Stimulated activated memory B cell treated with anti-CD40 and anti-IgM and Interleukin-4, amounts not matched to agents 10 μg/mL and 1 μg/mL and 100 μg/mL, for 72 hours (primary cell): Measurements from ENCODE around the gene EXD2.
"Not testable (repeated sequence)": the region's sequence is repeated elsewhere in the genome, so short reads cannot be mapped to it uniquely, and the experiment has no call there.

Source experiments
- ATAC-seq: fragments of 150-1000 bp; cut with Tn5 transposase; 2 replicates; pipeline ENCODE4 v1.10.0; 2021
- H3K27ac Mint-ChIP-seq: one replicate; pipeline ENCODE4 v1.8.0; 2022; ENCODE audit warnings: mild to moderate bottlenecking, mixed read lengths
- H3K27me3 Mint-ChIP-seq: one replicate; pipeline ENCODE4 v1.8.0; 2022; ENCODE audit warnings: mixed read lengths
- H3K36me3 Mint-ChIP-seq: one replicate; pipeline ENCODE4 v1.8.0; 2022; ENCODE audit warnings: mixed read lengths
- H3K4me1 Mint-ChIP-seq: one replicate; pipeline ENCODE4 v1.8.0; 2022; ENCODE audit warnings: mixed read lengths
- H3K4me3 Mint-ChIP-seq: one replicate; pipeline ENCODE4 v1.8.0; 2022; ENCODE audit warnings: mild to moderate bottlenecking, moderate library complexity, mixed read lengths
- H3K9me3 Mint-ChIP-seq: one replicate; pipeline ENCODE4 v1.8.0; 2022; ENCODE audit warnings: mixed read lengths

EXD2 gene

DNA sequence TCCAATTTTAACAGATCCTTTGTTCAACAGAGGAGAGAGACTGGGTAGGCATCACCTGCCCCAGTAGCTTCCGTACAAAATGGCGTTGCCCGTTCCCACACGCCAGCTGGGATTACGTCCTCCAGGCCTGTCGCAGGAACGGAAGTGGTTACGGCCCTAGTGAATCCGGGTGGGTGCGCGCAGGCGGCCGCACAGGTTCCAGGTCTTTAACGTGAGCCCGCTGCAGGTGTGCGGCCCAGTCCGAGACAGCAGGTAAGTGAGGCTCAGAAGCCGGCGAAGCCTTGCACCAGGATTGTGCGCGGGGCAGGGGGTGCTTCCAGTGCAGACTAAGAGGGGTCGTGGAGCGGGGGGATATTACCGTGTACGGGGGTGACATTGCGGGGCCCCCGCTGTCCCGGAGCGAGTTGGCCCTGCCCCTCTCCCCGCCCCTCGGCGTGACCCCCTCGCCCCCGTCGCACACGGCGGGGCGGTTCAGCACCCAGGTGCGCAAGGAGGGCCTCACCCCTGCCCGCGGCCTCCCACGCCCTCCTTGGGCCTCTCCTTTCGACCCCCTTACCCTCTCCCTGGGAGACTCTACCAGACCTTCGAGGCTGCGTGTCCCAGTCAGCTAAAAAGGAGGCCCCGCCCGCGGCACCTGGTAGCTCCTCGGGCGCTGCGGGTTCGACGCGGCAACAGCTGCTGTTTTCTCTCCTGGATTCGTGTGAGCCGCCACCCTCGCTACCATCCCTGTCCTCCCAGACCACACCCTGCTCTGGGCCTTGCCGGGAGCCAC, at the start of gene EXD2:
Gene EXD2 (plus strand): TSS at position 159 of the 772 bp plus-strand sequence. CDS start 17,973 bp downstream, outside the sequence.
- Mint-ChIP-seq H3K9me3 (no peaks in the 10 kb centered on the region), H3K4me1 (peaks cover 20% of the 10 kb centered on the region), H3K27ac (peak within 1 kb of the TSS; percentile 97), H3K36me3 (no peaks in the 10 kb centered on the region), H3K27me3 (no peaks in the 10 kb centered on the region), H3K4me3 (peak within 1 kb of the TSS; percentile 96)
- ATAC-seq = peak; percentile 94

GRCh38 chr14:69141550-69141949, 49.7 kb upstream of the EXD2 start:
- Mint-ChIP-seq H3K27me3 (no peaks in the 10 kb centered on the region), H3K4me3 (no peak overlapping the region), H3K4me1 (peaks cover 49% of the 10 kb centered on the region), H3K36me3 (peaks cover 22% of the 10 kb centered on the region), H3K27ac (no peak overlapping the region), H3K9me3 (no peaks in the 10 kb centered on the region)
- ATAC-seq = no peak

DNA sequence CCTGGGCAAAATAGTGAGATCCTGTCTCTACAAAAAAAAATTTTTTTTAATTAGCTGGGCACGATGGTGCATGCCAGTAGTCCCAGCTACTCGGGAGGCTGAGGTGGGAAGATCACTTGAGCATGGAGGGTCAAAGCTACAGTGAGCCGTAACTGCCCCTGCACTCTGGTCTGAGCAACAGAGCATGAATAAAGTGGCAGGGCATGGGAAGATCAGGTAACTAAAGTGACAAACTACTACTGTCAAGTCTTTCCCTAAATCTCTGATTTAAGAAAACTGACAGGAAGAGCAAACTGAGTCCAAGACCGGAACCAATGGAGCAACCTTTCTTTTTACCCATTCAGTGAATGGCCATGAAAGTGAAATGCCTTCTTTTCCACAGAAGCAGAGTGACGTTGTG, 49.2 kb upstream of the EXD2 start:
- peaks cover 54% of the 10 kb centered on the region for H3K4me1 Mint-ChIP-seq
- H3K36me3 Mint-ChIP-seq = peaks cover 22% of the 10 kb centered on the region
- no peak overlapping the region for H3K27ac Mint-ChIP-seq
- no peaks in the 10 kb centered on the region for H3K27me3 Mint-ChIP-seq
- H3K9me3 Mint-ChIP-seq = no peaks in the 10 kb centered on the region
- no peak for ATAC-seq
- no peak overlapping the region for H3K4me3 Mint-ChIP-seq

GRCh38 chr14:69149461-69150244, 41.6 kb upstream of the EXD2 start:
- Mint-ChIP-seq H3K27me3 (no peaks in the 10 kb centered on the region), H3K27ac (peak overlapping the region; percentile 36), H3K36me3 (peaks cover 24% of the 10 kb centered on the region), H3K4me3 (peak overlapping the region; percentile 30), H3K9me3 (no peaks in the 10 kb centered on the region), H3K4me1 (peaks cover 58% of the 10 kb centered on the region)
- ATAC-seq = no peak

- peak; percentile 77 for ATAC-seq
- H3K4me3 Mint-ChIP-seq = peak overlapping the region; percentile 98
- peak overlapping the region; percentile 98 for H3K27ac Mint-ChIP-seq
- H3K9me3 Mint-ChIP-seq = no peaks in the 10 kb centered on the region
- peaks cover 51% of the 10 kb centered on the region for H3K4me1 Mint-ChIP-seq
- peaks cover 24% of the 10 kb centered on the region for H3K36me3 Mint-ChIP-seq
- no peaks in the 10 kb centered on the region for H3K27me3 Mint-ChIP-seq
These were observed 39.7 kb upstream of the EXD2 start for GRCh38 chr14:69151458-69152180.

- H3K4me3 Mint-ChIP-seq = peak overlapping the region; percentile 98
- peak overlapping the region; percentile 98 for H3K27ac Mint-ChIP-seq
- H3K9me3 Mint-ChIP-seq = no peaks in the 10 kb centered on the region
- ATAC-seq = peak; percentile 44
- H3K36me3 Mint-ChIP-seq = peaks cover 24% of the 10 kb centered on the region
- H3K4me1 Mint-ChIP-seq = peaks cover 43% of the 10 kb centered on the region
- no peaks in the 10 kb centered on the region for H3K27me3 Mint-ChIP-seq
These were observed 39.0 kb upstream of the EXD2 start for GRCh38 chr14:69152181-69152901.

DNA sequence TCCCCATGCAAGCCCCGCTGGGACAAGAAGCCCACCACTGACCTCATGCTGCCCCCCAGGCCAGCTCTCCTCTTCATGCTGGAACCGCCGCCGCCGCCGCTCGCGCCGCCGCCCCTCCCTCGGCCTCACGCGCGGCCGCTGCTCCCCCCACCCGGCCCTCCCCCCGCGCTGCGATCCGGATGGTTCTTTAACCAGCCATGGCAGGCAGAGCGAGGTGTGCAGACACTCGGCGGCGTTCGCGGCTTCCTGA, 38.5 kb upstream of the EXD2 start, which contains the start of gene DCAF5:
Gene DCAF5 (minus strand): TSS at position 218 of the 250 bp plus-strand sequence. CDS start 141 bp downstream, at position 77.
- Mint-ChIP-seq H3K27ac (peak within 1 kb of the TSS; percentile 98), H3K4me1 (peaks cover 39% of the 10 kb centered on the region), H3K9me3 (no peaks in the 10 kb centered on the region), H3K36me3 (peaks cover 19% of the 10 kb centered on the region), H3K27me3 (no peaks in the 10 kb centered on the region), H3K4me3 (peak within 1 kb of the TSS; percentile 98)
- ATAC-seq = no peak

DNA sequence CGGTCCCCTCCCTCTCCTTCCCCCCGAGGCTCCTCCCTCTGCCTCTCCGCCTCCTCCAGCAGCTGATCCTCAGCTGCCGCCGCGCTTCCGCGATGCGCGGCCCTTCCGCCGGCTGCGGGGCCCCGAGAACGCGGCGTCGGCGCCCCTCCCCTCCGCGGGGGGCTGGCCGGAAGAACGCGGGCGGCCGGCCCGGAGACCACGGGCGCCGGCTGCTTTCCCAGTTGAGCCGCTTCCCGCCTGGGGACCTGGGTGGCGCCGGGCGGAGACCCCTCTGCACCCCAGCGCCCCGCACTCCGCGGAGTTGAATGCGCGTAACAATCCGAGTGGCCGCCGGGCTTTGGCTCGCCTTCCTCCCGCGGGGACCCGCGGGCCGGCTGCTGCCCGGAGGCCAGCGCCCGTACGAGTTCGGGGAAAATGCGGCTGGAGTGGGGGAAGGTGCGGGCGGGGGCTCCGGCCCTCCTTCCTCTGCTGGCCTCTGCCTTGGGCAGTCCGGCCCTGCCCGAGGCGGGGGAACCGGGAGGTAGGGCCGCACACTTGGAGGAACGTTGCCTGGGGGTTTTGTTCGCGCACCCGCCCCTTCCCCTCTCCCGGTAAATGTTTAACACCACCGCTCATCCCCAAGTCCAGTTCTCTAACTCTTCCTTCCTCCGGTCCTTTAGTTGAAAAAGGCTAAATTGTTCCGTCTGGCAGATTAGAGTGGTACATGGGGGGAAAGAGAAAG, 38.0 kb upstream of the EXD2 start:
- Mint-ChIP-seq H3K27me3 (no peaks in the 10 kb centered on the region), H3K36me3 (peaks cover 18% of the 10 kb centered on the region), H3K4me3 (peak overlapping the region; percentile 98), H3K4me1 (peaks cover 36% of the 10 kb centered on the region), H3K27ac (peak overlapping the region; percentile 98), H3K9me3 (no peaks in the 10 kb centered on the region)
- ATAC-seq = peak; percentile 96

DNA sequence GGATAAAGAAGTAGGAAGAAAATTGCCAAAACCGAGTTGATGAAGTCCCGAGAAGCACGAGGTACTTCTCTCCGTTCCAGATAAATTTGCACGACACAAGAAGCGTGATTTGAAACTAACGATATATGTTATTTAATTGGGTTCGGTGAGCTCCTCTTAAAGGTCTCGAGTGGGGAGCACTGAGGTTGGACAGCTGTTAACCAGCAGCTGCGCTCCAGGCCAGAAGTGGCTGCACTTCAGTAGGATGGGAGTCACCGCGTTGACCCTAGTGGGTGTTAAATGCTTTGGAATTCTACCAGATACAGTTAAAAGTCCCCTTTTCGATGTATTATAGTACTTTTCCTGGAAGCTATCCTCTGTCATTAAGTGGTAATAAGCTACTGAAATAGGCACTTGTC, 37.4 kb upstream of the EXD2 start:
- H3K36me3 Mint-ChIP-seq = peaks cover 12% of the 10 kb centered on the region
- peak overlapping the region; percentile 98 for H3K27ac Mint-ChIP-seq
- no peaks in the 10 kb centered on the region for H3K27me3 Mint-ChIP-seq
- no peaks in the 10 kb centered on the region for H3K9me3 Mint-ChIP-seq
- ATAC-seq = no peak
- peak overlapping the region; percentile 98 for H3K4me3 Mint-ChIP-seq
- peaks cover 32% of the 10 kb centered on the region for H3K4me1 Mint-ChIP-seq

DNA sequence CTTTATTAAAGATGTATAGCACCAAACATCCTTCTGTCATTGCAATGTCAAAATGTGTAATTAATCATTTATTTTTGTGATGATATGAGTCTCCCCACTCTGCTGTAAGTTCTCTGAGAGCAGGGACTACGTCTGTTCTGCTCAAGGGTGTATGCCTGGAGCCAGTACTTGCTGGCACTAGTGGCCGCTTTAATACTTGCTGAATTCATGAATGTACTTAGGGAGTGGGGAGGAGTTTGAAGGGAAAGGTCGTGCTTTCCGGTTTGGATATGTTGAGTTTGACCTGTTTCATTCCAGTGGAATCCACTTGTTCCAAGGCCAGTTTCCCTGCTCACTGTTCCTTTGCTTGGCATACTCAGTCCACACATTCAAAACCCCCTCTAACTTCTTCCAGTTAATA, 36.5 kb upstream of the EXD2 start:
- peaks cover 5% of the 10 kb centered on the region for H3K36me3 Mint-ChIP-seq
- no peak overlapping the region for H3K4me3 Mint-ChIP-seq
- no peaks in the 10 kb centered on the region for H3K9me3 Mint-ChIP-seq
- H3K27ac Mint-ChIP-seq = no peak overlapping the region
- no peaks in the 10 kb centered on the region for H3K27me3 Mint-ChIP-seq
- ATAC-seq = no peak
- peaks cover 23% of the 10 kb centered on the region for H3K4me1 Mint-ChIP-seq

- Mint-ChIP-seq H3K4me1 (peaks cover 8% of the 10 kb centered on the region), H3K27ac (no peak overlapping the region), H3K9me3 (no peaks in the 10 kb centered on the region), H3K27me3 (peaks cover 13% of the 10 kb centered on the region), H3K36me3 (peaks cover under 1% of the 10 kb centered on the region), H3K4me3 (no peak overlapping the region)
- no peak for ATAC-seq
These were observed 35.1 kb upstream of the EXD2 start for GRCh38 chr14:69156224-69156623.

GRCh38 chr14:69161590-69161989, 29.7 kb upstream of the EXD2 start:
- Mint-ChIP-seq H3K27me3 (peaks cover 35% of the 10 kb centered on the region), H3K36me3 (peaks cover 8% of the 10 kb centered on the region), H3K27ac (no peak overlapping the region), H3K4me1 (no peaks in the 10 kb centered on the region), H3K4me3 (no peak overlapping the region), H3K9me3 (peaks cover 9% of the 10 kb centered on the region)
- no peak for ATAC-seq

GRCh38 chr14:69165787-69166186, 25.5 kb upstream of the EXD2 start:
- not testable (repeated sequence) for H3K27ac Mint-ChIP-seq, H3K9me3 Mint-ChIP-seq, H3K4me3 Mint-ChIP-seq, H3K36me3 Mint-ChIP-seq, H3K4me1 Mint-ChIP-seq, ATAC-seq
- peaks cover 26% of the 10 kb centered on the region for H3K27me3 Mint-ChIP-seq

- H3K9me3 Mint-ChIP-seq = peaks cover 6% of the 10 kb centered on the region
- H3K27me3 Mint-ChIP-seq = no peaks in the 10 kb centered on the region
- no peak overlapping the region for H3K4me3 Mint-ChIP-seq
- no peak overlapping the region for H3K27ac Mint-ChIP-seq
- H3K4me1 Mint-ChIP-seq = no peaks in the 10 kb centered on the region
- ATAC-seq = no peak
- no peaks in the 10 kb centered on the region for H3K36me3 Mint-ChIP-seq
These were observed 20.5 kb upstream of the EXD2 start for GRCh38 chr14:69170839-69171238.
